Measurements from ENCODE around the gene RPL35. TPM values are rescaled to one million over a fixed set of nuclear protein-coding genes. Genes with fewer than 3 reads are reported as not detected.

The RPL35 gene
- total RNA-seq, 1 experiment from 2014 or later: 736 TPM

DNA sequence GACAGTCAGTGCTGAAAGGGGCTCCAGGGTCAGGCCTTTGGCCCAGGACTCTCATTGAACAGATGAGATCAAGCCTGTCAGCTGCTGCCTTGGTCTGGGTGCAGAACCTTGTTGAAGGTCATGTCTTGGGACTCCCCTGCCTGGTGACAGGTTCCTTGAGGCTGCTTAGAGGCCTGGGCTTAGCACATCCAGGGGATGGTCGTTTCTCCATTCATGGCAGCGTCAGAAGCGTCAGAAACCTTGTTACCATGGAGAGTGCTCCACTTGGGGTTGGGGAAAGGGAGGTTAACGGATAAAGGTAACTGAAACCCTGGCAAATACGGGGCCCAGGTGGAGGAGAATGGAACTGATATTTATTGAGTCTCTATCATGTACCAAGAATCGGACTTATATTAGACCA lies 9.0 kb upstream of the RPL35 start:
- Mint-ChIP-seq H3K27me3 (ENCODE audit: unreplicated experiment) (no peaks in the 10 kb centered on the region), H3K4me1 (ENCODE audit: low read depth, unreplicated experiment) (peaks cover 17% of the 10 kb centered on the region), H3K36me3 (ENCODE audit: insufficient read depth, unreplicated experiment) (peaks cover 53% of the 10 kb centered on the region), H3K27ac (ENCODE audit: unreplicated experiment) (no peak overlapping the region), H3K4me3 (ENCODE audit: low read depth, unreplicated experiment) (peak overlapping the region; percentile 90), H3K9me3 (ENCODE audit: low read depth, unreplicated experiment) (no peaks in the 10 kb centered on the region)
- DNase-seq: no peak
- CTCF ChIA-PET: no interaction called here
- TF ChIP-seq, protein P1, sequence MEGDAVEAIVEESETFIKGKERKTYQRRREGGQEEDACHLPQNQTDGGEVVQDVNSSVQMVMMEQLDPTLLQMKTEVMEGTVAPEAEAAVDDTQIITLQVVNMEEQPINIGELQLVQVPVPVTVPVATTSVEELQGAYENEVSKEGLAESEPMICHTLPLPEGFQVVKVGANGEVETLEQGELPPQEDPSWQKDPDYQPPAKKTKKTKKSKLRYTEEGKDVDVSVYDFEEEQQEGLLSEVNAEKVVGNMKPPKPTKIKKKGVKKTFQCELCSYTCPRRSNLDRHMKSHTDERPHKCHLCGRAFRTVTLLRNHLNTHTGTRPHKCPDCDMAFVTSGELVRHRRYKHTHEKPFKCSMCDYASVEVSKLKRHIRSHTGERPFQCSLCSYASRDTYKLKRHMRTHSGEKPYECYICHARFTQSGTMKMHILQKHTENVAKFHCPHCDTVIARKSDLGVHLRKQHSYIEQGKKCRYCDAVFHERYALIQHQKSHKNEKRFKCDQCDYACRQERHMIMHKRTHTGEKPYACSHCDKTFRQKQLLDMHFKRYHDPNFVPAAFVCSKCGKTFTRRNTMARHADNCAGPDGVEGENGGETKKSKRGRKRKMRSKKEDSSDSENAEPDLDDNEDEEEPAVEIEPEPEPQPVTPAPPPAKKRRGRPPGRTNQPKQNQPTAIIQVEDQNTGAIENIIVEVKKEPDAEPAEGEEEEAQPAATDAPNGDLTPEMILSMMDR (IDR thresholded peaks at IDR 0.05; ENCODE audit: unreplicated experiment): no peak
- intact Hi-C loops (cut with micrococcal nuclease; ENCODE audit: unreplicated experiment): loop anchor here (1.0 kb wide), 1 partner anchor 24 kb away; no protein-coding TSS in a partner anchor
- no TSS peak for BruUV-seq (replicated peaks)

DNA sequence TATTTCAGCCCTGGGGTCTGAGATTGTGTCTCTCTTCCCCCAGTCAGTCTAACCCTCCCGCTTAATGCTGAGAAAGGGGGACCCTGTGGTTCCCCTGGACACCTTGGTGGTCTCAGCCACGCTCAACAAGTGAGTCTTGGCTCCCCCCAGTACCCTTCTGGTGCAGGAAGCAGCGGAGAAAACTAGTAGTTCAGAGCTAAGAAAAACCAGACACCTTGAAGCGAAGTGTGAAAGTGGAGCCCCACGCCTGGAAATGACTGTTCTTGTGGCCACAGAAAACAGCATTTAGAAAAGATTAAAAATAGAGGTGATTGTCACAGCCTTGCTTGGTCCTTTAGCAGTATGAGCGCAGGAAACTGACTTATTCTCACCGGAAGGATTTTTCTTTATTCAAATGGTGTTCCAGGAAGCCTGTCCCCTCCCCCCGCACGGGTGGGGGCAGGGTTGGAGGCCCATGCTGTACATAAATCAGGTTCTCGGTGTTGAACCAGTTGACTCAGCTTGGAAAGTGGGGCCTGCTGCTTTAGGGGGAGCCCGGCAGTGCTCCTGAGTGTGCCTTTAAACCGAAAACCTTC lies 8.3 kb upstream of the RPL35 start:
- H3K4me3 Mint-ChIP-seq (ENCODE audit: low read depth, unreplicated experiment): peak overlapping the region; percentile 90
- H3K36me3 Mint-ChIP-seq (ENCODE audit: insufficient read depth, unreplicated experiment): peaks cover 47% of the 10 kb centered on the region
- H3K4me1 Mint-ChIP-seq (ENCODE audit: low read depth, unreplicated experiment): peaks cover 17% of the 10 kb centered on the region
- no peak for DNase-seq
- TF ChIP-seq, protein P1 (IDR thresholded peaks at IDR 0.05; ENCODE audit: unreplicated experiment): no peak
- no peak overlapping the region for H3K27ac Mint-ChIP-seq (ENCODE audit: unreplicated experiment)
- TSS peak; percentile 69 for BruUV-seq (replicated peaks)
- H3K9me3 Mint-ChIP-seq (ENCODE audit: low read depth, unreplicated experiment): no peaks in the 10 kb centered on the region
- H3K27me3 Mint-ChIP-seq (ENCODE audit: unreplicated experiment): no peaks in the 10 kb centered on the region
- intact Hi-C loops (cut with micrococcal nuclease; ENCODE audit: unreplicated experiment): loop anchor here (1.0 kb wide), 1 partner anchor 24 kb away; no protein-coding TSS in a partner anchor
- CTCF ChIA-PET: no interaction called here

DNA sequence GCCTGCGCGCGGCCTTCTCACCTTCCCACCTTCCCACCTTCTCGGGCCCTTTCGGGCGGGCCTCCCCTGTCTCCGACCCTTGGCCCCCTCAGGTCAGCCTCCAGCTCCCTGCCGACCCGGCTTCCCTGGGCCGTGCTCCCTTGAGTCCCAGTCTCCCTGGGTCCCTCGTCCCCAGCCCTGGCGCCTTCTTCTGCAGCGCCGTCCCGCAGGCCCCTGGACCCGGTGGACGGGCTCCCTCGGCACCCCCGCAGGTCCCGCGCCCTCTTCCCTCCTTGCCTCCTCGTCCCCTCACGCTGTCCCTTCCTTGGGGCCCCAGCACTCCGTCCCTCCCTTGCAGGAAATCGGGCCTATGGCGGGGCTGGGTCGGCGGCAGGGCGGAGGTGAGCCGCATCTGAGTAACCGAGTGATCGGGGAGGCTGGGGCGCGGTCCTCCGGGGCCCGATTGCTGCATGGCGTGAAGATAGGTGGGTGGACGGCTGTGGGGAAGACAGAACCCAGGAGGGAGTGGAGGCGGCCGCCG lies 7.8 kb upstream of the RPL35 start:
- BruUV-seq (replicated peaks): no TSS peak
- DNase-seq: no peak
- Mint-ChIP-seq H3K27me3 (ENCODE audit: unreplicated experiment) (no peaks in the 10 kb centered on the region), H3K4me1 (ENCODE audit: low read depth, unreplicated experiment) (peaks cover 17% of the 10 kb centered on the region), H3K9me3 (ENCODE audit: low read depth, unreplicated experiment) (no peaks in the 10 kb centered on the region), H3K36me3 (ENCODE audit: insufficient read depth, unreplicated experiment) (peaks cover 44% of the 10 kb centered on the region), H3K27ac (ENCODE audit: unreplicated experiment) (no peak overlapping the region), H3K4me3 (ENCODE audit: low read depth, unreplicated experiment) (peak overlapping the region; percentile 90)
- CTCF ChIA-PET: no interaction called here
- intact Hi-C loops (cut with micrococcal nuclease; ENCODE audit: unreplicated experiment): no loop called here
- TF ChIP-seq, protein P1 (IDR thresholded peaks at IDR 0.05; ENCODE audit: unreplicated experiment): no peak

DNA sequence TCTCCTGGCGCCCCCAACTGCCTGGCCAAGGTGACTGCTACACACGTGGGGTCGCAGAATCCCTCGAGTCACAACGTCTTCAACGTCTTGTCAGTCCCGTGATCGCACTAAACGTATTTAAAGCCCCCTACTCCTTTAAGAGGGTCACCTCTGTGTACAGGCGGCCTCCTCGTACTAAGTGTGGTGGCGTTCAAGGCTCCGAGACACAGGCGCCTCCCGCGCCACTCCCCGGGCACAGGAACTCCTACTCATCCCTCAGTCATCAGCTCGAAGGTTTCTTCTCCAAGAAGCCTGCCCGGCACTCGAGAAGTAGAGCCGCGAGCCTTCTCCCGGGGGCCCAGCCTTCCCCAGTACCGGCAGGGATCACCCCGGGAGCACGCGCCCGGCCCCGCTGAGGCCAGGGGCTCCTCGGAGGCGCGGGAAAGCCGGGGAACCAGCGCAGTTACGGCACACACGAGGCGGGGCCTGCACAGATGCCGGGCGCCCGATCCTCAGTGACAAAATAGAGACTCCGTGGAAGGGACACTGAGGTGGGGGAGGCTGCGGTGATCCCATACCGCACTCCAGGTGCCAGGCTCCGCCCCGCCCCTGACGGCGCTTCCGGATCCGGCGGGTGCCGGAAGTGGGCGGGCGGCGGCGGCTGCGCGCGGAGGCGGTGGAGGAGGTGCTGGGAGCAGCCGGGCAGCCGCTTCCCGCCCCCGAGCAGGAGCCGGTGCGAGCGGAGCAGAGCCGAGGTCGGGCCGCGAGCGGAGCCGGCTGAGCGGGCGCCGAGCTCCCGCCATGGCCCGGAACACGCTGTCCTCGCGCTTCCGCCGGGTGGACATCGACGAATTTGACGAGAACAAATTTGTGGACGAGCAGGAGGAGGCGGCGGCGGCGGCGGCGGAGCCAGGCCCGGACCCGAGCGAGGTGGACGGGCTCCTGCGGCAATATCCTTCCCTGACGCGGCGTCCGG lies 7.0 kb upstream of the RPL35 start:
- H3K4me1 Mint-ChIP-seq (ENCODE audit: low read depth, unreplicated experiment): peaks cover 17% of the 10 kb centered on the region
- H3K9me3 Mint-ChIP-seq (ENCODE audit: low read depth, unreplicated experiment): no peaks in the 10 kb centered on the region
- intact Hi-C loops (cut with micrococcal nuclease; ENCODE audit: unreplicated experiment): no loop called here
- TSS peak; percentile 97 for BruUV-seq (replicated peaks)
- no peaks in the 10 kb centered on the region for H3K27me3 Mint-ChIP-seq (ENCODE audit: unreplicated experiment)
- DNase-seq: peak; percentile 88
- CTCF ChIA-PET: no interaction called here
- TF ChIP-seq, protein P1 (IDR thresholded peaks at IDR 0.05; ENCODE audit: unreplicated experiment): no peak
- H3K4me3 Mint-ChIP-seq (ENCODE audit: low read depth, unreplicated experiment): peak overlapping the region; percentile 90
- H3K36me3 Mint-ChIP-seq (ENCODE audit: insufficient read depth, unreplicated experiment): peaks cover 42% of the 10 kb centered on the region
- H3K27ac Mint-ChIP-seq (ENCODE audit: unreplicated experiment): peak overlapping the region; percentile 77

All from Calu3 (cell line).